Transverse colon (tissue), 4 donors: ENCODE results near the gene ACIN1. TPM values are rescaled to one million over a fixed set of nuclear protein-coding genes. Genes with fewer than 3 reads are reported as not detected.

Source experiments
- DNase-seq: peaks from one replicate; pipeline ENCODE4 v3.0.0-alpha.2; 2019
- H3K27ac ChIP-seq, 4 donors: fragments of 200-600 bp; sonication (generic); 2 replicates each; pipeline ENCODE4 v1.5.1; 2016 to 2018; ENCODE audit warnings: inconsistent platforms in 4 of 4
- H3K27me3 ChIP-seq: fragments of 200-600 bp; sonication (generic); 2 replicates; pipeline ENCODE4 v1.5.1; 2017; ENCODE audit warnings: inconsistent platforms
- H3K36me3 ChIP-seq, 4 donors: fragments of 200-600 bp; sonication (generic); 2 replicates each; pipeline ENCODE4 v1.5.1; 2017 to 2019; ENCODE audit warnings: inconsistent platforms in 4 of 4
- H3K4me1 ChIP-seq, 4 donors: fragments of 200-600 bp; sonication (generic); 2 replicates each; pipeline ENCODE4 v1.5.1; 2017 to 2020; ENCODE audit warnings: inconsistent platforms in 4 of 4
- H3K4me3 ChIP-seq, 4 donors: fragments of 200-600 bp; sonication (generic); 1 replicate in 1 of 4; 2 replicates in 3 of 4; pipeline versions ENCODE4 v1.5.1 to v1.6.1; 2017 to 2019; ENCODE audit warnings: inconsistent platforms in 4 of 4
- H3K9me3 ChIP-seq, 2 donors: fragments of 200-600 bp; sonication (generic); 2 replicates each; pipeline ENCODE4 v1.5.1; 2017 to 2019; ENCODE audit warnings: inconsistent platforms in 2 of 2
- EP300 ChIP-seq: sonication (generic); formaldehyde crosslinking; IDR thresholded peaks from one replicate; pipeline ENCODE4 v1.6.1; 2017; ENCODE audit warnings: antibody characterized with exemption, low read depth
- POLR2A ChIP-seq: fragments of 450-650 bp; IDR thresholded peaks from one replicate; pipeline ENCODE4 v1.6.1; 2016; ENCODE audit warnings: antibody characterized with exemption, mild to moderate bottlenecking, moderate library complexity
- POLR2AphosphoS5 ChIP-seq, 3 donors: sonication (generic); formaldehyde crosslinking; IDR thresholded peaks; one replicate each; pipeline ENCODE4 v1.6.1; 2016; ENCODE audit warnings: antibody characterized with exemption in 3 of 3
- WGBS, 2 donors: methylation state at CpG; one replicate each; pipeline ENCODE4 v1.1.5; 2018; ENCODE audit warnings: low coverage in 1 of 2; 5-methylcytosine and 5-hydroxymethylcytosine counted together
- in situ Hi-C, 4 donors: fragments of 200-750 bp; cut with MboI; loops; one replicate each; pipeline versions ENCODE4 v1.15.0 to v1.15.1; 2017; ENCODE audit warnings: low sequenced_read_pairs in 3 of 4, low pct_ligation_motif_present in 1 of 4, low pct_unique_long_range_greater_than_20kb in 1 of 4
- intact Hi-C: fragments of 100-400 bp; cut with DNase I; formaldehyde crosslinking; loops from one replicate; pipeline ENCODE4 v1.15.1; 2023; ENCODE audit warnings: low total_unique reads
- total RNA-seq, 4 donors: library from RNA; depleted of rRNA; stranded (reverse); fragments of >200 nt; gene quantifications; one replicate each; pipeline ENCODE4 v1.1.0, GENCODE V29; 2016
- TF ChIP-seq, protein P1 (sequence below), 5 experiments: fragments of 200-600 bp in 3 of 5; fragments of 450-650 bp in 2 of 5; sonication (generic) in 3 of 5; IDR thresholded peaks; 1 replicate in 2 of 5; 2 replicates in 3 of 5; pipeline ENCODE4 v1.5.1; 2016 to 2017; ENCODE audit warnings: antibody characterized with exemption in 5 of 5, inconsistent platforms in 3 of 5, mild to moderate bottlenecking in 2 of 5, moderate library complexity in 1 of 5

Gene ACIN1
- total RNA-seq, 4 donors from 2014 or later: 137 to 303 (median 222) TPM

DNA sequence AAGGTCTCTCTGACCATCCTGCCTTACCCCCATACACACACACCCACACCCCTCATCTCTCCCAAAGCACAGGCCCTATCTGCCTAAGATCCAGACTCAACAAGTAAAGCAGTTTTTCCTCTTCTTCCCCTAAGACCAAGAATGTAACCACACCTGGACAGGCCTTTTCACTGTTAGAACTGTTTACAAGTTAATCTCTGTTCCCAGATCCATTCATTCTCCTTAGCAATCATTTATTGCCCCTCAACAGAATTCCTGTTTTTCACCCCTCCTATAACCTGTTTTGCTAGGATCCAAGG is 11.8 kb upstream of the ACIN1 start:
- Histone ChIP-seq H3K27me3 (peaks cover 11% of the 10 kb centered on the region), H3K36me3 (no peaks in the 10 kb centered on the region), H3K27ac (no peak overlapping the region), H3K4me3 (no peak overlapping the region), H3K4me1 (no peaks in the 10 kb centered on the region), H3K9me3 (no peaks in the 10 kb centered on the region)
- DNase-seq: no peak
- intact Hi-C loops: no loop called here
- TF ChIP-seq EP300 (no peak), POLR2A (no peak), POLR2AphosphoS5 (IDR thresholded peaks at IDR 0.05) (no peak)
- TF ChIP-seq, protein P1, sequence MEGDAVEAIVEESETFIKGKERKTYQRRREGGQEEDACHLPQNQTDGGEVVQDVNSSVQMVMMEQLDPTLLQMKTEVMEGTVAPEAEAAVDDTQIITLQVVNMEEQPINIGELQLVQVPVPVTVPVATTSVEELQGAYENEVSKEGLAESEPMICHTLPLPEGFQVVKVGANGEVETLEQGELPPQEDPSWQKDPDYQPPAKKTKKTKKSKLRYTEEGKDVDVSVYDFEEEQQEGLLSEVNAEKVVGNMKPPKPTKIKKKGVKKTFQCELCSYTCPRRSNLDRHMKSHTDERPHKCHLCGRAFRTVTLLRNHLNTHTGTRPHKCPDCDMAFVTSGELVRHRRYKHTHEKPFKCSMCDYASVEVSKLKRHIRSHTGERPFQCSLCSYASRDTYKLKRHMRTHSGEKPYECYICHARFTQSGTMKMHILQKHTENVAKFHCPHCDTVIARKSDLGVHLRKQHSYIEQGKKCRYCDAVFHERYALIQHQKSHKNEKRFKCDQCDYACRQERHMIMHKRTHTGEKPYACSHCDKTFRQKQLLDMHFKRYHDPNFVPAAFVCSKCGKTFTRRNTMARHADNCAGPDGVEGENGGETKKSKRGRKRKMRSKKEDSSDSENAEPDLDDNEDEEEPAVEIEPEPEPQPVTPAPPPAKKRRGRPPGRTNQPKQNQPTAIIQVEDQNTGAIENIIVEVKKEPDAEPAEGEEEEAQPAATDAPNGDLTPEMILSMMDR (IDR thresholded peaks at IDR 0.05): no peak
- in situ Hi-C loops: loop anchor here in 3 of 4 donors (25.0 kb wide), 1 partner anchor 181 kb away; the partner anchor contains the start of gene HOMEZ (in 3 of the 3)

DNA sequence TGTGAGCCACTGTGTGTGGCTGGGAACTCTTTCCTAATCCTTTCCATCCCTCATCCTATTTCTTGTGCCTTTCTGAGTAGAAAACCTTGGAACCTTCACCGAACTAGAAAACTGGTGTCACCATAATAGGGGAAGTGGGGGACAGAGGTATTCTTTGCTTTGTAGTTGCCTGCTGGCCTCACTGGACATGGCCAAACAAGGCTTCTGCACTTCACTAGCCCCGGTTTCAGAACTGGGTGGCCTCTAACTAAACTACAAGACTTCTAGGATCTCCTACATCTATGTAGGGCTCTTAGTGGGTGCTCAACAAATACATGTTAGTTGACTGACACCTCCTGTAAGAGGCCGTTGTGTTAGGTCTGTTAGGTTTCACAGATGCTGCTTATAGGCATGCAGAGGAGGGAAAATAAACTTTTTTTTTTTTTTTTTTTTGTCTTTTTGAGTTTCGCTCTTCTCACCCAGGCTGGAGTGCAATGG is 10.4 kb upstream of the ACIN1 start:
- intact Hi-C loops (no loop called here), in situ Hi-C loops (loop anchor here in 3 of 4 donors (25.0 kb wide), 1 partner anchor 182 kb away; the partner anchor contains the start of gene HOMEZ (in 3 of the 3))
- no peaks in the 10 kb centered on the region for H3K27me3 ChIP-seq
- H3K4me1 ChIP-seq: no peaks in the 10 kb centered on the region
- TF ChIP-seq, protein P1 (IDR thresholded peaks at IDR 0.05): no peak
- H3K36me3 ChIP-seq: no peaks in the 10 kb centered on the region
- no peak overlapping the region for H3K4me3 ChIP-seq
- H3K9me3 ChIP-seq: no peaks in the 10 kb centered on the region
- no peak overlapping the region for H3K27ac ChIP-seq
- WGBS, 2 donors: 85 to 100% methylated on average over 1 to 4 of the region's 4 CpGs
- no peak for DNase-seq

DNA sequence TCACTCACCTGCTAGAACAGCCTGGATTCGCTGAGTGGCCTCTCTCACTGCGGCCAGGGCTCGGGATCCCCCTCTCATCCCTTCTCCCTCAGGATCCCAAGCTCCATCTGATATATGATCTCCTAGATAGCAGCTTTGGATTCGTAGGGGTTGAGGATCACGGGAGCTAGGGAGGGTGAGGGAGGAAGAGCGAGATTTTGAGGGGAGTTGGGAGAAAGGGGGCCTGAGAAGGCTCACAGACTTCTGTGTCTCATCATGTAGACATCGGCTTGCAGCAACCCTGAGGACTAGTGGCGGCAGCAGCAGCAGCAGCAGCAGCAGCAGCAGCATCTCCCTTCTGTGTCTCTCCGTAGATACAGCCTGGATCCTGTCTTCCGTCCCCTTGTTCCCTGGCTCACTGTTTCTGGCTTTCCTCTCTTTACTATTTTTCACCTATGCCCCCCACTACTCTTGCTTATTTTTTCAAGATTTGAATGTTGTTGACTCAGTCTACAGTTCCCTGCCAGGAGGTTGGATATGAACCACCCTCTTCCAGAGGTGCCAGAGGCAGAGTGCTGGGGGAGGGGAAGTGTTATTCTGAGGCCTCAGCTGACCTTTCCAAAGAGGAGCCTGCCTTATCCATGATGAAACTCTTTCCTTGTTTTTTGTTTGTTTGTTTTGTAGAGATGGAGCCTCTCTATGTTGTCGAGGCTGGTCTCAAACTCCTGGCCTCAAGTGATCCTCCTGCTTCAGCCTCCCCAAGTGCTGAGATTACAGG is 9.8 kb upstream of the ACIN1 start, which contains the start of gene CIROP:
Gene CIROP (minus strand): TSS at position 399 of the 757 bp plus-strand sequence. CDS start 69 bp downstream, at position 330.
- no peak for DNase-seq
- TF ChIP-seq POLR2A (no peak), POLR2AphosphoS5 (IDR thresholded peaks at IDR 0.05) (no peak), EP300 (no peak)
- TF ChIP-seq, protein P1 (IDR thresholded peaks at IDR 0.05): no peak
- intact Hi-C loops: no loop called here
- in situ Hi-C loops: loop anchor here in 3 of 4 donors (25.0 kb wide), 1 partner anchor 183 kb away; the partner anchor contains the start of gene HOMEZ (in 3 of the 3)
- Histone ChIP-seq H3K27ac (no peak within 1 kb of the TSS), H3K4me1 (no peaks in the 10 kb centered on the region), H3K36me3 (no peaks in the 10 kb centered on the region), H3K4me3 (no peak within 1 kb of the TSS), H3K27me3 (no peaks in the 10 kb centered on the region), H3K9me3 (no peaks in the 10 kb centered on the region)
- WGBS, 2 donors: 80 to 100% methylated on average over 3 to 11 of the region's 11 CpGs

DNA sequence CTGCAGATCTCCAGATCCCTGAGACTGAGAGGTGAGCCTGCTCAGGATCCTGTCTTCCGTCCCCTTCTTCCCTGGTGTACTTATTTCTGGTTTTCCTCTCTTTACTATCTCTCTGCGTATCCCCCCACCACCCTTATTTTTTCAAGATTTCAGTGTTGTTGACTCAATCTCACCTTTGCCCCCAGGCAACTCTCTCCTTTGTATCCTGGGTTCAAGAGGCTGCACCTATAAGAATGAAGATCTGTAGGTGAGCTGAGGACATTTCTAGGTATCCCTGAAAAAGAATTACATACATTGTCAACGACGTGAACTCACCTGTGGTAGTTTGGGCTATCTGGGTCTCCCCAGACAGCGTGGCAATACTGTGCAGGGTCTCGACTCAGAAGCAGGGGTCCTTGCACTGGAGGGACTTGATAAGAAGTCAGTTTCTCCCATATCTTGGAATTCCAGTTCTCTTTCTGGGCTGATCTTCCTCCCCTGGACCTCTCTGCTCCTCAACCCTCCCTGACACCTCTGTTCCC is 9.2 kb upstream of the ACIN1 start:
- no peak overlapping the region for H3K4me3 ChIP-seq
- no peaks in the 10 kb centered on the region for H3K9me3 ChIP-seq
- no peaks in the 10 kb centered on the region for H3K27me3 ChIP-seq
- H3K36me3 ChIP-seq: no peaks in the 10 kb centered on the region
- no peak overlapping the region for H3K27ac ChIP-seq
- no peaks in the 10 kb centered on the region for H3K4me1 ChIP-seq
- no peak for DNase-seq
- TF ChIP-seq, protein P1 (IDR thresholded peaks at IDR 0.05): no peak
- TF ChIP-seq POLR2A: no peak
- no peak for TF ChIP-seq POLR2AphosphoS5 (IDR thresholded peaks at IDR 0.05)
- TF ChIP-seq EP300: no peak
- 88 to 89% methylated on average over 3 to 6 of the region's 6 CpGs for WGBS, 2 donors
- intact Hi-C loops (no loop called here), in situ Hi-C loops (loop anchor here in 3 of 4 donors (25.0 kb wide), 1 partner anchor 183 kb away; the partner anchor contains the start of gene HOMEZ (in 3 of the 3))
